Liver (tissue), 9 donors: Measurements from ENCODE around the gene HMGA1. TPM values are rescaled to one million over a fixed set of nuclear protein-coding genes. Genes with fewer than 3 reads are reported as not detected.

ENCODE experiments used
- DNase-seq: peaks from one replicate; pipeline ENCODE4 v3.0.0-alpha.2; 2017; ENCODE audit warnings: low spot score
- H3K27ac ChIP-seq, 2 donors: one replicate each; pipeline ENCODE4 v1.7.0; 2013; ENCODE audit warnings: inconsistent platforms in 2 of 2, low read length in 2 of 2, control low read depth in 1 of 2, low read depth in 1 of 2, mild to moderate bottlenecking in 1 of 2
- H3K27me3 ChIP-seq, 4 donors: one replicate each; pipeline versions ENCODE4 v1.6.1 to v1.7.0; 2013; ENCODE audit warnings: low read length in 3 of 4, inconsistent platforms in 1 of 4, mild to moderate bottlenecking in 1 of 4, moderate library complexity in 1 of 4; ENCODE audit not compliant: control insufficient read depth in 4 of 4, insufficient read depth in 4 of 4
- H3K36me3 ChIP-seq, 4 donors: one replicate each; pipeline versions ENCODE4 v1.6.1 to v1.7.0; 2013; ENCODE audit warnings: low read length in 3 of 4, mild to moderate bottlenecking in 3 of 4, low read depth in 1 of 4, moderate library complexity in 1 of 4; ENCODE audit not compliant: control insufficient read depth in 4 of 4, insufficient read depth in 3 of 4
- H3K4me1 ChIP-seq, 4 donors: one replicate each; pipeline versions ENCODE4 v1.6.1 to v1.7.0; 2013; ENCODE audit warnings: low read length in 3 of 4, mild to moderate bottlenecking in 3 of 4, moderate library complexity in 1 of 4; ENCODE audit not compliant: control insufficient read depth in 4 of 4, insufficient read depth in 4 of 4
- H3K4me3 ChIP-seq, 3 donors: one replicate each; pipeline versions ENCODE4 v1.6.1 to v1.7.0; 2013; ENCODE audit warnings: low read length in 3 of 3, control low read depth in 1 of 3, low read depth in 1 of 3, mild to moderate bottlenecking in 1 of 3
- H3K9ac ChIP-seq, 2 donors: one replicate each; pipeline ENCODE4 v1.7.0; 2013; ENCODE audit warnings: low read length in 2 of 2, mild to moderate bottlenecking in 2 of 2, moderate library complexity in 2 of 2, control low read depth in 1 of 2, low read depth in 1 of 2
- H3K9me3 ChIP-seq, 4 donors: one replicate each; pipeline versions ENCODE4 v1.6.1 to v1.7.0; 2013; ENCODE audit warnings: low read length in 3 of 4; ENCODE audit not compliant: control insufficient read depth in 4 of 4
- EGR1 ChIP-seq, 2 donors: IDR thresholded peaks; 2 replicates each; pipeline ENCODE4 v1.6.1; 2016 to 2018; ENCODE audit warnings: antibody characterized with exemption in 2 of 2, low read depth in 2 of 2
- FOXA1 ChIP-seq: IDR thresholded peaks from 2 replicates; pipeline ENCODE4 v1.6.1; 2016; ENCODE audit warnings: antibody characterized with exemption
- GABPA ChIP-seq, 2 donors: IDR thresholded peaks in 1 of 2; conservative IDR thresholded peaks in 1 of 2; 2 replicates each; pipeline ENCODE4 v1.6.1; 2016; ENCODE audit warnings: antibody characterized with exemption in 2 of 2, mild to moderate bottlenecking in 1 of 2, moderate library complexity in 1 of 2
- HNF4A ChIP-seq, 2 donors: conservative IDR thresholded peaks; 2 replicates each; pipeline ENCODE4 v1.6.1; 2016; ENCODE audit warnings: antibody characterized with exemption in 2 of 2, mild to moderate bottlenecking in 2 of 2
- HNF4G ChIP-seq: IDR thresholded peaks from 2 replicates; pipeline ENCODE4 v1.6.1; 2016; ENCODE audit warnings: antibody characterized with exemption
- JUND ChIP-seq, 2 donors: IDR thresholded peaks; 2 replicates each; pipeline ENCODE4 v1.6.1; 2016; ENCODE audit warnings: antibody characterized with exemption in 2 of 2
- NR2F2 ChIP-seq: IDR thresholded peaks from 2 replicates; pipeline ENCODE4 v1.6.1; 2016; ENCODE audit warnings: antibody characterized with exemption
- RAD21 ChIP-seq, 2 donors: IDR thresholded peaks; 2 replicates each; pipeline ENCODE4 v1.6.1; 2016; ENCODE audit warnings: antibody characterized with exemption in 2 of 2, mild to moderate bottlenecking in 2 of 2
- RXRA ChIP-seq, 2 donors: IDR thresholded peaks; 2 replicates each; pipeline ENCODE4 v1.6.1; 2017 to 2018; ENCODE audit warnings: antibody characterized with exemption in 2 of 2, mild to moderate bottlenecking in 1 of 2
- SP1 ChIP-seq: IDR thresholded peaks from 2 replicates; pipeline ENCODE4 v1.6.1; 2018; ENCODE audit warnings: antibody characterized with exemption, mild to moderate bottlenecking
- TAF1 ChIP-seq: conservative IDR thresholded peaks from 2 replicates; pipeline ENCODE4 v1.6.1; 2016; ENCODE audit warnings: antibody characterized with exemption, mild to moderate bottlenecking
- YY1 ChIP-seq: IDR thresholded peaks from 2 replicates; pipeline ENCODE4 v1.6.1; 2016; ENCODE audit warnings: antibody characterized with exemption, mild to moderate bottlenecking
- WGBS: extraction: QIAGEN DNeasy Blood & Tissue Kit; methylation state at CpG from one replicate; pipeline ENCODE4 v1.1.7; 2013; 5-methylcytosine and 5-hydroxymethylcytosine counted together
- polyA plus RNA-seq, 2 donors: library from polyadenylated mRNA; stranded (reverse) in 1 of 2; unstranded in 1 of 2; fragments of 200-250 nt in 1 of 2; fragments of >200 nt in 1 of 2; fragmentation: Nextera tagmentation in 1 of 2; extraction: Ambion mirVana in 1 of 2; gene quantifications; one replicate each; pipeline versions ENCODE4 v1.2.1 to v1.2.3, GENCODE V29; 2013 to 2015
- total RNA-seq, 2 donors: library from RNA; depleted of rRNA; stranded (reverse); fragments of >200 nt; gene quantifications; one replicate each; pipeline ENCODE4 v1.2.3, GENCODE V29; 2014
- TF ChIP-seq, protein P1 (sequence below): fragments of 150-350 bp; IDR thresholded peaks from 2 replicates; pipeline ENCODE4 v1.5.1; 2017; ENCODE audit warnings: improper control_type of control experiment, low read depth, low read length; ENCODE audit not compliant: missing input control
- TF ChIP-seq, protein P2 (sequence below): IDR thresholded peaks from 2 replicates; pipeline ENCODE4 v1.6.1; 2016; ENCODE audit warnings: antibody characterized with exemption
- TF ChIP-seq, protein P3 (sequence below): IDR thresholded peaks from 2 replicates; pipeline ENCODE4 v1.6.1; 2016; ENCODE audit warnings: antibody characterized with exemption
- TF ChIP-seq, protein P4 (sequence below): IDR thresholded peaks from 2 replicates; pipeline ENCODE4 v1.6.1; 2016; ENCODE audit warnings: antibody characterized with exemption, mild to moderate bottlenecking
- TF ChIP-seq, protein P5 (sequence below): IDR thresholded peaks from 2 replicates; pipeline ENCODE4 v1.6.1; 2016; ENCODE audit warnings: antibody characterized with exemption
- donor health status: healthy.
- donor health status: healthy.
- donor health status: healthy.
- donor health status: healthy.
- donor health status: healthy.

The HMGA1 gene
- total and polyA plus RNA-seq, 4 donors = 4.2 to 118 (median 8.5) TPM

DNA sequence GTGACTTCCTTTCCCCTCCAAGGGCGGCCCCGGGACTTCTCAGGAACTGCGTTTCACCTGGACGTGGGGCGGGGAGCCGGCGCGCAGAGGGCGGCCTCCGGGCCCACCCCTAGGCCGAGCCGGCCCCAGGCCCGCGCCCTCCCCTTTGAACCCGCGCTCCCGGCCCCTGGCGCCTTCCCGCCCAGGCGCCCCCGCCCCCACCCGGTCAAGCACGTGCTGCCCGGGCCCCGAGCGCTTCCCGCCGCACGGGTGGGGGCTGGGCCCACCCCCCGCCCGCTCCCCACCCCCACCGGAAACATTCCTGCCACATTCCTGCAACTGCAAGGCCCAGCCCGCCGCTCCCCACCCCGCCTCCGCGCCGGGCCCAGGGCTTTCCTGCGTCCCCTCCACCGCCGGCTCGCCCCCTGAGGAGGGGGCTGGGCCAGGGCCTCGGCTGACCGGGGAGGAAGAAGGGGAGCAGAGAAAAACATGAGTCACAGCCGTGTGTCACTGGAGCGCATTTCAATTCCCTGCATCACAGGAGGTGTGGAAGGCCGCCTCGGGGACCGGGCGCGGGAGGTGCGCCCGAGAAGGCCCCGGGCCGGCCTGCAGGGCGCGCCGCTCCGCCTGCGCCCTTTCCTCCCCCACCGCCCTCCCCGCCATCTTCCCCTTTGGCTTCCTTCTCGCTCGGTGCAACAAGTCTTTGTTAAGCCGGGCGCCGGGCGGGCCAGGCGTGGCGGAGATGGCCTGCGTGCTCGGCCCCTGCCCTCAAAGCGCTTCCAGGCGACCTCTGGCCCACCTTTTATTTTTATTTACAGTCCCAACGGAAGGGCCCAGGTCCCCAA is 1.2 kb upstream of the HMGA1 start:
- TF ChIP-seq TAF1 (no peak), EGR1 (IDR thresholded peaks at IDR 0.05; ENCODE audit: low read depth in 2 of 2) (no peak)
- TF ChIP-seq, protein P1, sequence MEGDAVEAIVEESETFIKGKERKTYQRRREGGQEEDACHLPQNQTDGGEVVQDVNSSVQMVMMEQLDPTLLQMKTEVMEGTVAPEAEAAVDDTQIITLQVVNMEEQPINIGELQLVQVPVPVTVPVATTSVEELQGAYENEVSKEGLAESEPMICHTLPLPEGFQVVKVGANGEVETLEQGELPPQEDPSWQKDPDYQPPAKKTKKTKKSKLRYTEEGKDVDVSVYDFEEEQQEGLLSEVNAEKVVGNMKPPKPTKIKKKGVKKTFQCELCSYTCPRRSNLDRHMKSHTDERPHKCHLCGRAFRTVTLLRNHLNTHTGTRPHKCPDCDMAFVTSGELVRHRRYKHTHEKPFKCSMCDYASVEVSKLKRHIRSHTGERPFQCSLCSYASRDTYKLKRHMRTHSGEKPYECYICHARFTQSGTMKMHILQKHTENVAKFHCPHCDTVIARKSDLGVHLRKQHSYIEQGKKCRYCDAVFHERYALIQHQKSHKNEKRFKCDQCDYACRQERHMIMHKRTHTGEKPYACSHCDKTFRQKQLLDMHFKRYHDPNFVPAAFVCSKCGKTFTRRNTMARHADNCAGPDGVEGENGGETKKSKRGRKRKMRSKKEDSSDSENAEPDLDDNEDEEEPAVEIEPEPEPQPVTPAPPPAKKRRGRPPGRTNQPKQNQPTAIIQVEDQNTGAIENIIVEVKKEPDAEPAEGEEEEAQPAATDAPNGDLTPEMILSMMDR = no peak
- TF ChIP-seq, protein P2, sequence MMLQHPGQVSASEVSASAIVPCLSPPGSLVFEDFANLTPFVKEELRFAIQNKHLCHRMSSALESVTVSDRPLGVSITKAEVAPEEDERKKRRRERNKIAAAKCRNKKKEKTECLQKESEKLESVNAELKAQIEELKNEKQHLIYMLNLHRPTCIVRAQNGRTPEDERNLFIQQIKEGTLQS = no peak
- DNase-seq = peak; percentile 66
- Histone ChIP-seq H3K36me3 (no peaks in the 10 kb centered on the region), H3K27me3 (no peaks in the 10 kb centered on the region), H3K27ac (peak overlapping the region; percentile 95 to 98), H3K9me3 (no peaks in the 10 kb centered on the region), H3K4me3 (peak overlapping the region in 2 of 3 donors; percentile 15 to 55), H3K4me1 (peaks cover 0 to 11% (median 7%) of the 10 kb centered on the region in 4 donors), H3K9ac (peak overlapping the region in 1 of 2 donors; percentile 63)
- WGBS = 29% methylated on average over 75 of the region's 75 CpGs

DNA sequence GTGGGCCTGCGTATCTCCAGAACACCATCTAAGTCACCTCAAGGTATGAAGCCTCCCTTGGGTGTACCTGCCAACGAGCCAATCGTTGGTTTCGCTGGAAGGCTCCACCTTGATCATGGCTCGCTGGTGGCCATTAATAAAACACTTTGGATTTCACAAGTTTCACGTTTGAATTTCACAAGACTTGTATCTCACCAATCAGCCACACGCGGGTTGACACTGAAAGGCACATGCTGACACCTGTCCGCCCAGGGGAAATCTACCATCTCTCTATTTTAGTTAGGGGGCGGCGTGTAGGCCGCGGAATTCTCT is 586 bp upstream of the HMGA1 start:
- DNase-seq = no peak
- TF ChIP-seq RXRA (IDR thresholded peaks at IDR 0.05) (peak in 1 of 2 donors; percentile 32), HNF4G (no peak), SP1 (no peak), FOXA1 (no peak), JUND (IDR thresholded peaks at IDR 0.05) (no peak), YY1 (peak; percentile 90), NR2F2 (no peak), RAD21 (IDR thresholded peaks at IDR 0.05) (no peak), HNF4A (conservative IDR thresholded peaks at IDR 0.05) (no peak), GABPA (IDR thresholded peaks at IDR 0.05 in 1 of 2, conservative IDR thresholded peaks at IDR 0.05 in 1 of 2) (no peak)
- TF ChIP-seq, protein P3, sequence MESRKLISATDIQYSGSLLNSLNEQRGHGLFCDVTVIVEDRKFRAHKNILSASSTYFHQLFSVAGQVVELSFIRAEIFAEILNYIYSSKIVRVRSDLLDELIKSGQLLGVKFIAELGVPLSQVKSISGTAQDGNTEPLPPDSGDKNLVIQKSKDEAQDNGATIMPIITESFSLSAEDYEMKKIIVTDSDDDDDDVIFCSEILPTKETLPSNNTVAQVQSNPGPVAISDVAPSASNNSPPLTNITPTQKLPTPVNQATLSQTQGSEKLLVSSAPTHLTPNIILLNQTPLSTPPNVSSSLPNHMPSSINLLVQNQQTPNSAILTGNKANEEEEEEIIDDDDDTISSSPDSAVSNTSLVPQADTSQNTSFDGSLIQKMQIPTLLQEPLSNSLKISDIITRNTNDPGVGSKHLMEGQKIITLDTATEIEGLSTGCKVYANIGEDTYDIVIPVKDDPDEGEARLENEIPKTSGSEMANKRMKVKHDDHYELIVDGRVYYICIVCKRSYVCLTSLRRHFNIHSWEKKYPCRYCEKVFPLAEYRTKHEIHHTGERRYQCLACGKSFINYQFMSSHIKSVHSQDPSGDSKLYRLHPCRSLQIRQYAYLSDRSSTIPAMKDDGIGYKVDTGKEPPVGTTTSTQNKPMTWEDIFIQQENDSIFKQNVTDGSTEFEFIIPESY = no peak
- TF ChIP-seq, protein P2 = no peak
- TF ChIP-seq, protein P4, sequence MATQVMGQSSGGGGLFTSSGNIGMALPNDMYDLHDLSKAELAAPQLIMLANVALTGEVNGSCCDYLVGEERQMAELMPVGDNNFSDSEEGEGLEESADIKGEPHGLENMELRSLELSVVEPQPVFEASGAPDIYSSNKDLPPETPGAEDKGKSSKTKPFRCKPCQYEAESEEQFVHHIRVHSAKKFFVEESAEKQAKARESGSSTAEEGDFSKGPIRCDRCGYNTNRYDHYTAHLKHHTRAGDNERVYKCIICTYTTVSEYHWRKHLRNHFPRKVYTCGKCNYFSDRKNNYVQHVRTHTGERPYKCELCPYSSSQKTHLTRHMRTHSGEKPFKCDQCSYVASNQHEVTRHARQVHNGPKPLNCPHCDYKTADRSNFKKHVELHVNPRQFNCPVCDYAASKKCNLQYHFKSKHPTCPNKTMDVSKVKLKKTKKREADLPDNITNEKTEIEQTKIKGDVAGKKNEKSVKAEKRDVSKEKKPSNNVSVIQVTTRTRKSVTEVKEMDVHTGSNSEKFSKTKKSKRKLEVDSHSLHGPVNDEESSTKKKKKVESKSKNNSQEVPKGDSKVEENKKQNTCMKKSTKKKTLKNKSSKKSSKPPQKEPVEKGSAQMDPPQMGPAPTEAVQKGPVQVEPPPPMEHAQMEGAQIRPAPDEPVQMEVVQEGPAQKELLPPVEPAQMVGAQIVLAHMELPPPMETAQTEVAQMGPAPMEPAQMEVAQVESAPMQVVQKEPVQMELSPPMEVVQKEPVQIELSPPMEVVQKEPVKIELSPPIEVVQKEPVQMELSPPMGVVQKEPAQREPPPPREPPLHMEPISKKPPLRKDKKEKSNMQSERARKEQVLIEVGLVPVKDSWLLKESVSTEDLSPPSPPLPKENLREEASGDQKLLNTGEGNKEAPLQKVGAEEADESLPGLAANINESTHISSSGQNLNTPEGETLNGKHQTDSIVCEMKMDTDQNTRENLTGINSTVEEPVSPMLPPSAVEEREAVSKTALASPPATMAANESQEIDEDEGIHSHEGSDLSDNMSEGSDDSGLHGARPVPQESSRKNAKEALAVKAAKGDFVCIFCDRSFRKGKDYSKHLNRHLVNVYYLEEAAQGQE = no peak
- TF ChIP-seq, protein P5, sequence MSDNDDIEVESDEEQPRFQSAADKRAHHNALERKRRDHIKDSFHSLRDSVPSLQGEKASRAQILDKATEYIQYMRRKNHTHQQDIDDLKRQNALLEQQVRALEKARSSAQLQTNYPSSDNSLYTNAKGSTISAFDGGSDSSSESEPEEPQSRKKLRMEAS = peak; percentile 48
- Histone ChIP-seq H3K4me3 (peak overlapping the region in 2 of 3 donors; percentile 55 to 79), H3K27me3 (no peaks in the 10 kb centered on the region), H3K9ac (peak overlapping the region; percentile 63 to 65), H3K27ac (peak overlapping the region; percentile 95 to 98), H3K4me1 (peaks cover 0 to 11% (median 7%) of the 10 kb centered on the region in 4 donors), H3K36me3 (peaks cover 0 to 3% (median 0%) of the 10 kb centered on the region in 4 donors), H3K9me3 (no peaks in the 10 kb centered on the region)
- 13% methylated on average over 13 of the region's 13 CpGs for WGBS
